Measurements from ENCODE around the gene TOP3B. TPM values are rescaled to one million over a fixed set of nuclear protein-coding genes. Genes with fewer than 3 reads are reported as not detected.

Gene TOP3B
- total RNA-seq, 1 experiment from 2014 or later, result 68.6 TPM

- TF ChIP-seq ZNF232 (CRISPR knock-in tag; IDR thresholded peaks at IDR 0.05) (peak; percentile 63; the same call in 1 of the 2 replicates), ZNF281 (CRISPR knock-in tag; IDR thresholded peaks at IDR 0.05) (0 out of 2 replicates have a peak, but pooled peaks have one; percentile 34), E2F1 (CRISPR knock-in tag; IDR thresholded peaks at IDR 0.05) (0 out of 2 replicates have a peak, but pooled peaks have one; percentile 21), JUN (CRISPR knock-in tag; IDR thresholded peaks at IDR 0.05) (0 out of 2 replicates have a peak, but pooled peaks have one; percentile 35)
Measured at GRCh38 chr22:21982338-21982965, at the start of gene TOP3B (continued).

- ChIA-PET CTCF (interaction anchor here (0.7 to 5.9 kb wide), 18 partner anchors 10 to 312 kb away, joined by 3 to 25 read pairs (median 4); partner anchors contain the start of gene TOP3B), POLR2A (no interaction called here)
- peaks cover 96% of the 10 kb centered on the region for H3K27me3 Mint-ChIP-seq (ENCODE audit: low read depth)
- H3K27ac Mint-ChIP-seq, result no peak overlapping the region
- DNase-seq (ENCODE audit: low spot score) (no peak), ATAC-seq (no peak)
- no peaks in the 10 kb centered on the region for H3K36me3 Mint-ChIP-seq
- no peaks in the 10 kb centered on the region for H3K9me3 Mint-ChIP-seq
- no peak overlapping the region for H3K4me3 Mint-ChIP-seq
- peaks cover 6% of the 10 kb centered on the region for H3K4me1 Mint-ChIP-seq
- no peak for TF ChIP-seq USF2 (CRISPR knock-in tag; IDR thresholded peaks at IDR 0.05)
- TF ChIP-seq FOXP4 (CRISPR knock-in tag; IDR thresholded peaks at IDR 0.05), result no peak
- no peak for TF ChIP-seq IRF2 (CRISPR knock-in tag; IDR thresholded peaks at IDR 0.05; ENCODE audit: borderline replicate concordance, low read depth)
- TF ChIP-seq IRF1 (CRISPR knock-in tag; IDR thresholded peaks at IDR 0.05), result no peak
- TF ChIP-seq SMAD3 (CRISPR knock-in tag; IDR thresholded peaks at IDR 0.05; ENCODE audit: borderline replicate concordance), result no peak
- no peak for TF ChIP-seq NFATC4 (CRISPR knock-in tag; IDR thresholded peaks at IDR 0.05)
- no peak for TF ChIP-seq ZNF425 (CRISPR knock-in tag; conservative IDR thresholded peaks at IDR 0.05)
- TF ChIP-seq HMGXB4 (CRISPR knock-in tag; IDR thresholded peaks at IDR 0.05), result no peak
- no peak for TF ChIP-seq ZMAT4 (CRISPR knock-in tag; IDR thresholded peaks at IDR 0.05)
- TF ChIP-seq GRHL2 (CRISPR knock-in tag; IDR thresholded peaks at IDR 0.05; ENCODE audit: insufficient replicate concordance, severe bottlenecking), result no peak
- no peak for TF ChIP-seq USF1 (CRISPR knock-in tag; IDR thresholded peaks at IDR 0.05)
- TF ChIP-seq NR3C1 (CRISPR knock-in tag; conservative IDR thresholded peaks at IDR 0.05; ENCODE audit: low read depth), result no peak
- no peak for TF ChIP-seq ATF3 (CRISPR knock-in tag; conservative IDR thresholded peaks at IDR 0.05)
- TF ChIP-seq FOXK1 (CRISPR knock-in tag; IDR thresholded peaks at IDR 0.05), result no peak
- TF ChIP-seq NFE2L1 (CRISPR knock-in tag; IDR thresholded peaks at IDR 0.05), result no peak
- no peak for TF ChIP-seq RORB (CRISPR knock-in tag; IDR thresholded peaks at IDR 0.05)
Measured at GRCh38 chr22:22031183-22031945, 48.8 kb upstream of the TOP3B start.
